Keratinocyte (primary cell): ENCODE results near the gene IRGQ.

ENCODE experiments used
- CTCF ChIP-seq, 3 experiments: IDR thresholded peaks in 1 of 3; conservative IDR thresholded peaks in 1 of 3; optimal IDR thresholded peaks in 1 of 3; 2 replicates in 2 of 3; 3 replicates in 1 of 3; pipeline versions ENCODE3 to v1.5.1; 2011; ENCODE audit warnings: low read length in 3 of 3, mild to moderate bottlenecking in 3 of 3, moderate library complexity in 2 of 3, control low read depth in 1 of 3, inconsistent platforms in 1 of 3; ENCODE audit not compliant: insufficient read depth in 2 of 3; ENCODE audit errors: extremely low read depth in 1 of 3
- EZH2 ChIP-seq: IDR thresholded peaks from one replicate; pipeline ENCODE4 v1.6.1; 2012; ENCODE audit warnings: inconsistent platforms, mild to moderate bottlenecking, low read length, moderate library complexity

GRCh38 chr19:43561139-43561970 is 34.6 kb downstream of the IRGQ start:
- TF ChIP-seq CTCF (optimal IDR thresholded peaks at IDR 0.05 in 1 of 3, IDR thresholded peaks at IDR 0.05 in 1 of 3, conservative IDR thresholded peaks at IDR 0.05 in 1 of 3; ENCODE audit: extremely low read depth in 1 of 3, insufficient read depth in 2 of 3, low read length in 3 of 3) (no peak), EZH2 (no peak)
